Lower leg skin (tissue), 4 donors: ENCODE measurements around the gene TLE1. TPM values are rescaled to one million over a fixed set of nuclear protein-coding genes. Genes with fewer than 3 reads are reported as not detected.

Experiments
- DNase-seq, 2 donors: peaks; one replicate each; pipeline ENCODE4 v3.0.0-alpha.2; 2019; ENCODE audit warnings: low spot score in 2 of 2
- H3K4me3 ChIP-seq: fragments of 200-600 bp; sonication (generic); 2 replicates; pipeline ENCODE4 v1.5.1; 2017; ENCODE audit warnings: mild to moderate bottlenecking, low read depth; ENCODE audit not compliant: poor library complexity, severe bottlenecking
- POLR2A ChIP-seq, 2 donors: fragments of 450-650 bp; IDR thresholded peaks; one replicate each; pipeline ENCODE4 v1.6.1; 2016 to 2017; ENCODE audit warnings: antibody characterized with exemption in 2 of 2, mild to moderate bottlenecking in 1 of 2, moderate library complexity in 1 of 2
- WGBS, 2 donors: methylation state at CpG; one replicate each; pipeline ENCODE4 v1.1.5; 2018; 5-methylcytosine and 5-hydroxymethylcytosine counted together
- intact Hi-C: fragments of 100-400 bp; cut with DNase I; formaldehyde crosslinking; loops from one replicate; pipeline ENCODE4 v1.15.0; 2023; ENCODE audit warnings: low total_unique reads
- total RNA-seq, 4 donors: library from RNA; depleted of rRNA; stranded (reverse); fragments of >200 nt; gene quantifications; one replicate each; pipeline ENCODE4 v1.1.0, GENCODE V29; 2016
- TF ChIP-seq, protein P1 (sequence below), 3 donors: fragments of 450-650 bp; IDR thresholded peaks; one replicate each; pipeline ENCODE4 v1.5.1; 2016; ENCODE audit warnings: antibody characterized with exemption in 3 of 3, mild to moderate bottlenecking in 3 of 3, moderate library complexity in 2 of 3

The TLE1 gene
- total RNA-seq, 4 donors from 2014 or later: 42.0 to 63.3 (median 43.7) TPM

DNA sequence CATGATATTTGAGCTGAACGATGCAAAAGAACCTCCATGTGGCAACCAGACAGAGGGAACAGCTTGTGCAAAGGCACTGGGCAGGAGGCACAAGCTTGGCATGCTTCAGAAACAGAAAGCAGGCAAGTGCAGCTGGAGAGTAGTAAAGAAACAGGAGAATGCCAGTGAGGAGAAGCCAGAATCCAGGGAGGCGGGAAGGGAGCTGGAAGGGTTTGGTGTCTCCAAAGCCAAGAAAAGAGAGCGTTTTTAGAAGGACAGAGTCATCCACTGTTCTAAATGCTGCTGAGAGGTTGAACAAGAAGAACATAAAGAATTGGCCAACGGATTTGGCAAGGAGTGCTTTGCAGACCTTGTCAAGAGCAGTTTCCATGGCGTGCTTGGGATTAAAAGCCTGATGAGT, 124.7 kb downstream of the TLE1 start:
- intact Hi-C loops: no loop called here
- H3K4me3 ChIP-seq: no peak overlapping the region
- 49 to 64% methylated on average over 5 of the region's 5 CpGs for WGBS, 2 donors
- no peak for DNase-seq
- TF ChIP-seq POLR2A (IDR thresholded peaks at IDR 0.05): no peak
- TF ChIP-seq, protein P1, sequence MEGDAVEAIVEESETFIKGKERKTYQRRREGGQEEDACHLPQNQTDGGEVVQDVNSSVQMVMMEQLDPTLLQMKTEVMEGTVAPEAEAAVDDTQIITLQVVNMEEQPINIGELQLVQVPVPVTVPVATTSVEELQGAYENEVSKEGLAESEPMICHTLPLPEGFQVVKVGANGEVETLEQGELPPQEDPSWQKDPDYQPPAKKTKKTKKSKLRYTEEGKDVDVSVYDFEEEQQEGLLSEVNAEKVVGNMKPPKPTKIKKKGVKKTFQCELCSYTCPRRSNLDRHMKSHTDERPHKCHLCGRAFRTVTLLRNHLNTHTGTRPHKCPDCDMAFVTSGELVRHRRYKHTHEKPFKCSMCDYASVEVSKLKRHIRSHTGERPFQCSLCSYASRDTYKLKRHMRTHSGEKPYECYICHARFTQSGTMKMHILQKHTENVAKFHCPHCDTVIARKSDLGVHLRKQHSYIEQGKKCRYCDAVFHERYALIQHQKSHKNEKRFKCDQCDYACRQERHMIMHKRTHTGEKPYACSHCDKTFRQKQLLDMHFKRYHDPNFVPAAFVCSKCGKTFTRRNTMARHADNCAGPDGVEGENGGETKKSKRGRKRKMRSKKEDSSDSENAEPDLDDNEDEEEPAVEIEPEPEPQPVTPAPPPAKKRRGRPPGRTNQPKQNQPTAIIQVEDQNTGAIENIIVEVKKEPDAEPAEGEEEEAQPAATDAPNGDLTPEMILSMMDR (IDR thresholded peaks at IDR 0.05): no peak

DNA sequence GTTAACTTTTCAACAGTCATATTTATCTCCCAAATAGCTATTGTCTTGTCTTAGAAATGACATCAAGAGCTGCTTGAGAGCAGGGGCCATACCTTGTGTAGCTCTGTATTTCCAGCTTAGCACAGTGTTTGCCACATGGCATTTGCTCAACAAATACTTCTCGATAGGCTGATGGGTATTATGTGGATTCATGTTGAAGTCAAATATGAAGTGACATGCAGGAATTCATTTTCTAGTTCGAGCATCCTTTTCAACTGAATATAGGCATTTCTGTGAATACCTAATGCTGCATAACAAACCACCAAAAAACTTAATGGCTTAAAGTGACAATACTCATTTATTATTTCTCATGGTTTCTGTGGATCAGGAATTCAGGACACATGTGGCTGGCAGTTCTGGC, 125.6 kb downstream of the TLE1 start:
- DNase-seq: no peak
- H3K4me3 ChIP-seq: no peak overlapping the region
- intact Hi-C loops: no loop called here
- TF ChIP-seq POLR2A (IDR thresholded peaks at IDR 0.05): no peak
- TF ChIP-seq, protein P1 (IDR thresholded peaks at IDR 0.05): no peak
- 83 to 87% methylated on average over 2 of the region's 2 CpGs for WGBS, 2 donors

DNA sequence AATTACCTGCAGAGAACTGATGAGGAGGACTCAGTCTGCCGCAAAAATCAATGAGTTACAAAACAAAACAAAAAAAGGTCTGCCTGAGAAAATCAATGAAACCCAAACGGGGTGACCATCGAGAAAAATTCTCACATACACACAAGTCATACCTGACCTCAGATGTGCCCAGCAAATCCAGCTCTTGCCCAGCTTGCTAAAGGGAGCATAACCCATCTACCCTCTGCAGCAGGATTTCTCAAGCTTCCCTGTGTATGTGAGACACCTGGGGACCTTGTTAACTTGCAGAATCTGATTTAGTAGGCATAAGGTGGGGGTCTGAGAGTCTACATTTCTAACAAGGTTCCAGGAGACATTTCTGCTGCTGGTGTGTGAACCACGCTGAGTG, 126.3 kb downstream of the TLE1 start:
- TF ChIP-seq POLR2A (IDR thresholded peaks at IDR 0.05): no peak
- TF ChIP-seq, protein P1 (IDR thresholded peaks at IDR 0.05): no peak
- intact Hi-C loops: no loop called here
- H3K4me3 ChIP-seq: no peak overlapping the region
- 79 to 86% methylated on average over 4 of the region's 4 CpGs for WGBS, 2 donors
- no peak for DNase-seq

DNA sequence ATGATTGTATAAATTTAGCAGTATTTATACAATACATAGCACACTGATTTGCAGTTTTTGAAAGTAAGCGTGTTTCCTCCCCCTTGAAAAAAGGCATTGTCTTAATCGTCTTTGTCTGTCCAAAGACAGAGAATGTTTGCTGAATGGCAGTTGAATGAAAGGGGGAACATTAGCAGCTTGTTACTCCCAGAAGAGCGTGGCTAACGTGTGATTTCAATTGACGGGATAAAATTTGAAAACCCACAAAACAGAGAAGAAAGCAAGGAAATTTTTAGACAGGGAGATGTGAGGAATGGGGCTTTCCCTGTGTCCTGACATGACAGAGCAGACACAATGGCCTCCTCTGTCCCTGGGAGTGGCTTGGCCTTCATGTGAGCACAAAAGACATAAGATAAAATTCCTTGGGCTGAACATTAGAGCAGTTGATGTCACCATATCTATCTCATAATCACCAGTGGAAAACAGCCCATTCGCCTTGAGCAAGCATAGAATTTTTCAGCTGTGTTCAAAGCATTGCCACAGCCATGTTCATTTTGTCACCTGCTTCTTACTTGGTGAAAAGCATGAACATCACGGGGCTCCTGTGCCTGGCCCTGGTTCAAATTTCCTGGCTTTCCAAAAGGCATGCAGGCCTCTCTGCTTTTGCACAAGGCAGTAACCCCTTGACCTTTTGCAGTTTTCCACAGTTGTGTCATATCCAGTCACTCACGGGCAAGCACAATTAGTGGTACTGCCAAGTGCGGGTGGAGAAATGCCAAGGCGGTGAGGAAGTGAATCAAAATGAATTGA, 126.9 kb downstream of the TLE1 start:
- DNase-seq: peak; percentile 34 to 87

DNA sequence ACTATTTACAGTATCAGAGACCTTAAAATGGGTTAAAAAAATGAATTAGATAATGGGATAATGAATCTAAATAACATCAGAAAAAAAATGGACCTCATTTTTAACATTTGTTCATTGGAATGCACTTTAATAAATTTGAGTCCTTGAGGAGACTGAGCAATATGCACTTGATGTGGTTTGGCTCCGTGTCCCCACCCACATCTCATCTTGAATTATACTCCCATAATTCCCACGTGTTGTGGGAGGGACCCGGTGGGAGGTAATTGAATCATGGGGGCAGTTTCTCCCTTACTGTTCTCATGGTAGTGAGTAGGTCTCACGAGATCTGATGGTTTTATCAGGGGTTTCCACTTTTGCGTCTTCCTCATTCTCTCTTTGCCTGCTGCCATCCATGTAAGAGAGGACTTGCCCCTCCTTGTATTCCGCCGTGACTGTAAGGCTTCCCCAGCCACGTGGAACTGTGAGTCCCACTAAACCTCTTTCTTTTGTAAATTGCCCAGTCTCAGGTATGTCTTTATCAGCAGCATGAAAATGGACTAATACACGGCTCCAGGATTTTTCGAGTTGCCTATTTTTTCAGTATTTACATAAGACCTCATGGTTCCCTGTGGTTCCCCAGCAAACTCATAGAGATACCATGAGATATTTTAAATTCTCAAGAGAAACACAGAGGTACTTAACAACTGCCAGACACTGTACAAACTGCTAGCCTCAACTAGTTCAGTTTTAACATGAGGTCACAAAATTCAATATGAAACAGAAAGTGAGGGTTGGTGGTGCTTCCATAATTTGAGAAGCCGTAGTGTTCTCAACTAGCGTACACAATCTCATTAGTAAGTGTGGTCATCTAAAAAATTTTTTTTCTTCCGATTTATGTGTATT, 128.3 kb downstream of the TLE1 start:
- no peak overlapping the region for H3K4me3 ChIP-seq
- TF ChIP-seq, protein P1 (IDR thresholded peaks at IDR 0.05): no peak
- TF ChIP-seq POLR2A (IDR thresholded peaks at IDR 0.05): no peak
- intact Hi-C loops: no loop called here
- DNase-seq: no peak
- 79 to 85% methylated on average over 13 of the region's 13 CpGs for WGBS, 2 donors

More for the DNA sequence above, 126.9 kb downstream of the TLE1 start:
- TF ChIP-seq, protein P1 (IDR thresholded peaks at IDR 0.05): no peak
- TF ChIP-seq POLR2A (IDR thresholded peaks at IDR 0.05): no peak
- no peak overlapping the region for H3K4me3 ChIP-seq
- 76 to 81% methylated on average over 10 of the region's 10 CpGs for WGBS, 2 donors
- intact Hi-C loops: no loop called here
